Activated CD8-positive, alpha-beta memory T cell treated with anti-CD3 and anti-CD28 coated beads, Interleukin-2, amount 10 ng/mL, durations not matched to agents 7 days and 5 days (primary cell): Measurements from ENCODE around the gene FN1. TPM values are rescaled to one million over a fixed set of nuclear protein-coding genes. Genes with fewer than 3 reads are reported as not detected.

Experiments used
- ATAC-seq: fragments of 150-1000 bp; cut with Tn5 transposase; one replicate; pipeline ENCODE4 v1.10.0; 2021; ENCODE audit warnings: moderate library complexity
- CTCF ChIA-PET: fragments of 350-600 bp; sonication (Branson Sonifier 250); formaldehyde crosslinking; loops from one replicate; lab custom pipeline; 2021; ENCODE audit warnings: antibody characterized with exemption; lab: Charles Lee
- DNase-seq: peaks from one replicate; pipeline ENCODE4 v3.0.0-alpha.2; 2020
- H3K27ac Mint-ChIP-seq: one replicate; pipeline ENCODE4 v1.8.0; 2021; ENCODE audit warnings: mild to moderate bottlenecking, mixed read lengths
- H3K27me3 Mint-ChIP-seq: one replicate; pipeline ENCODE4 v1.8.0; 2021; ENCODE audit warnings: mixed read lengths
- H3K36me3 Mint-ChIP-seq: one replicate; pipeline ENCODE4 v1.8.0; 2021; ENCODE audit warnings: mild to moderate bottlenecking, mixed read lengths
- H3K4me1 Mint-ChIP-seq: one replicate; pipeline ENCODE4 v1.8.0; 2021; ENCODE audit warnings: mixed read lengths
- H3K4me3 Mint-ChIP-seq: one replicate; pipeline ENCODE4 v1.8.0; 2021; ENCODE audit warnings: mild to moderate bottlenecking, moderate library complexity, mixed read lengths
- H3K9me3 Mint-ChIP-seq: one replicate; pipeline ENCODE4 v1.8.0; 2022; ENCODE audit warnings: low read depth, mixed read lengths
- total RNA-seq, 2 experiments: library from RNA; stranded (reverse); gene quantifications; one replicate each; pipeline ENCODE4 v1.2.3, GENCODE V29; 2021

FN1 gene
- total RNA-seq, 2 experiments from 2014 or later: 0.70 to 2.5 TPM

DNA sequence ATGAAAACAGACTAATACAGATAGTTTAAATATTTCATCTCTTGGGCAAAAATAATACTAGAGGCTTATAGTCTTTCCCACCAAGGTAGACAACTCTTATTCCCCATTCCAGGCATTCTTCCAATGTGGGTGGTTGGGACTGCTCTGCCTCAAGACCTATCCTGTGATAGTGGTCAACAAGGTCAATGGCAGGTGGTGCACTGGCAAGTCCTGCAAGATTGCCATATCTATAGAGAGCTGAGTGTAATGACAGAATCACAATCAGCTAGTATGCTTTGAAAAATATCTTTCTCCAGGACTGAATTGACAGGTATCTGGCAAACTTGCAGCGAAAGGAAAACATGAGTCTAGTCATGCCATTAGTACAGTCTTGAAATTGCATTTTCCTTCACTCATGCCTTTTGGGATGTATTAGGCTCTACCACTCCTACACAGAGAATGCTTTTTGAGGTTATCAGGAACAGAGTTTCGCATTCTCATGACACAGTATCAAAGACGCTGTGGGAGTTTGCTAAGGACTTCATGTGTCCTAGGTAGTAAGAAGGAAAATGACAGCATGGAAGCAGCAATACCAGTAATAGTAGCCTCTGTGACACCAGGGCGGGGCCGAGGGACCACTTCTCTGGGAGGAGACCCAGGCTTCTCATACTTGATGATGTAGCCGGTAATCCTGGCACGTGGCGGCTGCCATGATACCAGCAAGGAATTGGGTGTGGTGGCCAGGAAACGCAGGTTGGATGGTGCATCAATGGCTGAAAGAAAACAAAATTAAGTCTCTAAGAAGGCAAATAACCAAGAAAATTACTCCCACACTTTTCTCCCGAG, 61.0 kb downstream of the FN1 start:
- no peaks in the 10 kb centered on the region for H3K4me1 Mint-ChIP-seq
- DNase-seq (no peak), ATAC-seq (no peak)
- no peaks in the 10 kb centered on the region for H3K27me3 Mint-ChIP-seq
- no peak overlapping the region for H3K27ac Mint-ChIP-seq
- H3K9me3 Mint-ChIP-seq: no peaks in the 10 kb centered on the region
- H3K36me3 Mint-ChIP-seq: peaks cover 14% of the 10 kb centered on the region
- H3K4me3 Mint-ChIP-seq: no peak overlapping the region
- CTCF ChIA-PET: no interaction called here

DNA sequence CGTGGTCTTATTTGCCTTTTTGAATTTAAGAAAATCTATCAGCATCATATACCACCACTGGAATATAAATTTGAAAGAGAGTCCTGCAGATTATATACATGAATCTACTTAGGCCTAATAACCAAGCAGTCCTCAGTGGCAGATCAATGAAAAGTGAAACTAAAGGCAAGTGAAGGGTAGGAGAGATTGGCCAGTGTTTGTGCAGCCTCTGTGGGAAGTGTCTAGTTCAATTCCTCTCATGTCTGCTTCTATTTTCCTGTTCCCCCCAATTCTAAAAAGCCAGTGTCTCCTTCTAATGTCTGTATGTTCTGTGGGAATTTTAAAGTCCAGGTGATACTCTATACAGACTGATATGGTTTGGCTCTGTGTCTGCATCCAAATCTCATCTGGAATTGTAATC, 61.9 kb downstream of the FN1 start:
- CTCF ChIA-PET: no interaction called here
- DNase-seq (no peak), ATAC-seq (no peak)
- Mint-ChIP-seq H3K9me3 (no peaks in the 10 kb centered on the region), H3K4me1 (no peaks in the 10 kb centered on the region), H3K27ac (no peak overlapping the region), H3K36me3 (peaks cover 14% of the 10 kb centered on the region), H3K27me3 (no peaks in the 10 kb centered on the region), H3K4me3 (no peak overlapping the region)

DNA sequence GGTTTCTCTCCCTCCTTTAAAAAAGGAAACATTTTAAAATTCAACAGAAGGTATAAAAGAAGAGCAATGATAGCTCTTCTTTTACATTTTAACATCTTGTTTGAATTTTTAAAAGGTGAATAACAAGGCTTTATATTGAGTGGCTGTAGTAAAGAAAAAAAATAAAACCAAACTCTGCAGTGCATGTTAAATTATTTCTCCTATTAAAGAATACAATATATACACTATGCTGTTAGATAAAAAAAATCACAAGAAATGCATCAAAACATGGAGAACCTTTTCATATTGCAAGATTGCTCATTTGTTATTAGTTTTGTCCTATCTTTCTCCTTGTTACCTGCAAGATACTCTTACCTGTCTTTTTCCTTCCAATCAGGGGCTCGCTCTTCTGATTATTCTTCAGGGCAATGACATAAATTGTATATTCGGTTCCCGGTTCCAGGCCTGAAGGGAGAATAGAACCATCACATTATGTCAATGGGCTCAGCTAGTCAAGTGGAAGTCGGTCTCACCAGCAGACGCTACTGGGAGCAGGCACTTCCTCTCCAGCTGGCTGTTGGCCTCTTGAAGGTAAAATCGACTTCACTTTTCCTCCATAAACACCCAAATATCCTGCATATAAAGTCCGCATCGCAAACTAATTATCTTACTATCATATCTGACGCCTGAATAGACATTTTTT, 62.8 kb downstream of the FN1 start:
- DNase-seq (no peak), ATAC-seq (no peak)
- Mint-ChIP-seq H3K36me3 (peaks cover 14% of the 10 kb centered on the region), H3K9me3 (no peaks in the 10 kb centered on the region), H3K27me3 (no peaks in the 10 kb centered on the region), H3K4me3 (no peak overlapping the region), H3K4me1 (no peaks in the 10 kb centered on the region), H3K27ac (no peak overlapping the region)
- CTCF ChIA-PET: no interaction called here

DNA sequence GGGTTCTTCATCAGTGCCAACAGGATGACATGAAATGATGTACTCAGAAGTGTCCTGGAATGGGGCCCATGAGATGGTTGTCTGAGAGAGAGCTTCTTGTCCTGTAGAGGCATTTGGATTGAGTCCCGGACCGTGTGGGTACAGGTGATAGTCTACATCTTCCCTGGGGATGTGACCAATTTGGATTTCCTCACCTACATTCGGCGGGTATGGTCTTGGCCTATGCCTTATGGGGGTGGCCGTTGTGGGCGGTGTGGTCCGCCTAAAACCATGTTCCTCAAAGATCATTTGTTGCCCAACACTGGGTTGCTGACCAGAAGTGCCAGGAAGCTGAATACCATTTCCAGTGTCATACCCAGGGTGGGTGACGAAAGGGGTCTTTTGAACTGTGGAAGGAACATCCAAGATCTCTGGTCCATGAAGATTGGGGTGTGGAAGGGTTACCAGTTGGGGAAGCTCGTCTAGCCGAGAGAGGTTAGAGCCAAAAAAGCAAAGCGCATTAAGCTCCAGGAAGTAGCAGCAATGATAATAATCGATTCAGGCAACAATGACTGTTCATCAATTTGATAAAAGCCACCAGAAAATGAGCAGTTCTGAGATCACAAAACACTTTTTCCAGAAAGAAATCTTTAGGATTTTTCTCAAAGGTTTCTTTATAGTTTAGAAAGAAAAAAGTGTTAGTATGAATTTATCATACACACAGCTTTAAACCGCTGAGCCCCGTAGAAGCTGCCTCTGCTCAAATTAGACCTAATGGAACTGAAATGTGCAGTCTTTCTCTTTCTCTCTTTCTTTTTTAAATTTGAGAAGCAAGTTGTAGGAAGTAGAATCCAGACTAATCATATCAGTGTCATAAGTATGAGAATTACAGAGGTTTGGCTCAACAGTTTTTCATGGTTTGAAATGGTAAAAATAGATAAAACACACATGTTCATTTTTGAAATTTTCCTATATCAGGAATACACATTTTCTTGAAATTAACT, 63.7 kb downstream of the FN1 start:
- H3K4me3 Mint-ChIP-seq: no peak overlapping the region

DNA sequence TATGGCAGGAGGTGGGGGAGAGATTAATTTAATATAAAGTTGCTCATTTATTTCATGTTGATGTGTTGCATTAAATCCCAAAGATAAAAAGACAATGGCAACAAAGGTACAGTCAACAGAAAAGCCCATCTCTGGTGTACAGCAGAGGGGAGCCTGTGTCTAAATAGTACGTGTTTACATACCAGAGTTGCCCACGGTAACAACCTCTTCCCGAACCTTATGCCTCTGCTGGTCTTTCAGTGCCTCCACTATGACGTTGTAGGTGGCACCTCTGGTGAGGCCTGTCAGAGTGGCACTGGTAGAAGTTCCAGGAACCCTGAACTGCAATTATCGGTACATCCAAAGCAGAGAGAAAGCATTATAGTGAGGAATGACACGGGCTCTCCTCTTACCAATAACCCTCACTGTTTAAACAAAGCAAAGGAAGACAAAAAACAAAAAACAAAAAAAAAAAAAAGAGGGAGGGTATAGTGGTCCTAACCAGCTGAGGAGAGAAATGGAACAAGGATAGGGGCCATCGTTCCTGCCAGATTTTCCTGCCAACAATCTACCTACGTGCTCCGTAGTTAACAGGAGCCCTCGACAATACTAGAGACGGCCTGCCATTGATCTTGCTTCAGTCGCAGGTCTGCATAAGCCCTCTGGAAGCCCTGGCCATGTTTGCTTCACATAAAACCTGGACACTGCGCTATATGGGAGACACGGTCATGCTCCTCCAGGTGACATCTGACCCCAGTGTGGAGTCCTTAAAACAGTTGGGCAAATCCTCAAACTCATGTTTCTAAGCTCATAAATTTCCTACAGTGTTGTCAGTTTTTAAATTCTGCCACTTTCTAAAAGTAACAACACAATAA, 65.5 kb downstream of the FN1 start:
- Mint-ChIP-seq H3K36me3 (peaks cover 16% of the 10 kb centered on the region), H3K9me3 (no peaks in the 10 kb centered on the region), H3K27ac (no peak overlapping the region), H3K4me3 (no peak overlapping the region), H3K4me1 (no peaks in the 10 kb centered on the region), H3K27me3 (no peaks in the 10 kb centered on the region)
- ATAC-seq (no peak), DNase-seq (no peak)
- CTCF ChIA-PET: no interaction called here

More for the DNA sequence above, 63.7 kb downstream of the FN1 start:
- H3K27ac Mint-ChIP-seq: no peak overlapping the region
- DNase-seq (no peak), ATAC-seq (no peak)
- H3K27me3 Mint-ChIP-seq: no peaks in the 10 kb centered on the region
- peaks cover 16% of the 10 kb centered on the region for H3K36me3 Mint-ChIP-seq
- CTCF ChIA-PET: no interaction called here
- no peaks in the 10 kb centered on the region for H3K4me1 Mint-ChIP-seq
- no peaks in the 10 kb centered on the region for H3K9me3 Mint-ChIP-seq

DNA sequence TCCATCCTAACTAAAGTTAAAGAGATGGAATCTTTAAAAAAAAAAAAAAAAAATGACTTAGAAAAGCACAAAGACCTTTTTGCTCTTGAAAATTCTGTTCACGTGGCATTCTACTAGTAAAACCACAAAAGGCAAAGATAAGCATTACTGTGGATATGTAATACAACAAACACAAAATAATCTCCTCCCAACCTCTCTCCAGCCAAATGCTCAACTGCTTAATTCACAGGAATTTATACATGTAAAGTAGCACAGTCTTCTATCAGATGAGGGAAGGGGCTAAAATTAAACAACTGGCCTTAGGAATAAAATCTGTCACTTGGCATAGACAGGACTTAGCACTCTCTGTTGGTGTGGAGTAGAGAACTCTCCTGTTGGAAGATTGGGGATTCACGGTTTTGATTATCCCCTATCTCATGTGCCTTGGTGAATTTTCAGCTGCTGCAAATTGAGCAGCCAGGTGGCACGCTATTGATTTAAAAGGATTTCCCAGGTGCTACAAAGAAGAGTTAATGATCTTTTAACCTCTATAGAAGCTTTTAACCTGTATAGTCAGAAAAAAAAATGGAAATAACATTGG, 66.6 kb downstream of the FN1 start:
- Mint-ChIP-seq H3K36me3 (peaks cover 12% of the 10 kb centered on the region), H3K27ac (no peak overlapping the region), H3K4me1 (no peaks in the 10 kb centered on the region), H3K27me3 (no peaks in the 10 kb centered on the region), H3K4me3 (no peak overlapping the region), H3K9me3 (no peaks in the 10 kb centered on the region)
- CTCF ChIA-PET: no interaction called here
- DNase-seq (no peak), ATAC-seq (no peak)

DNA sequence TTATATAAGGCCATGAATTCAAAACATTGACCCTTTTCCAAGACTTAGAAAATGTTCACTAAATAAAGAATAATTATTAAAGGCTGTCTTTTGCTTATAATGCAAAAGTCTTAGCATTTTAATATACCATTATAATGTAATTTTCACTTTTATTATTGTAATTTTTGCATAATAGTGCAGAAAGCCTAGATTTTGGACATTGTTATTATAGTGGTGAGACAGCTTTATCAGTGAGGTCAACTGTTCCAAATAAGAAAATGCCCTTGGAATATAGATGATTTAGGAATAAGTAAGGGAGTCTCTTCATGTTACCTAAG, 67.4 kb downstream of the FN1 start:
- no peaks in the 10 kb centered on the region for H3K9me3 Mint-ChIP-seq
- no peak for ATAC-seq
- no peak overlapping the region for H3K4me3 Mint-ChIP-seq
- H3K36me3 Mint-ChIP-seq: peaks cover 11% of the 10 kb centered on the region
- CTCF ChIA-PET: interaction anchor here (0.6 kb wide), 1 partner anchor 545 kb away, joined by 3 read pairs; no protein-coding TSS in a partner anchor
- H3K27me3 Mint-ChIP-seq: no peaks in the 10 kb centered on the region
- no peaks in the 10 kb centered on the region for H3K4me1 Mint-ChIP-seq
- no peak overlapping the region for H3K27ac Mint-ChIP-seq
- no peak for DNase-seq

DNA sequence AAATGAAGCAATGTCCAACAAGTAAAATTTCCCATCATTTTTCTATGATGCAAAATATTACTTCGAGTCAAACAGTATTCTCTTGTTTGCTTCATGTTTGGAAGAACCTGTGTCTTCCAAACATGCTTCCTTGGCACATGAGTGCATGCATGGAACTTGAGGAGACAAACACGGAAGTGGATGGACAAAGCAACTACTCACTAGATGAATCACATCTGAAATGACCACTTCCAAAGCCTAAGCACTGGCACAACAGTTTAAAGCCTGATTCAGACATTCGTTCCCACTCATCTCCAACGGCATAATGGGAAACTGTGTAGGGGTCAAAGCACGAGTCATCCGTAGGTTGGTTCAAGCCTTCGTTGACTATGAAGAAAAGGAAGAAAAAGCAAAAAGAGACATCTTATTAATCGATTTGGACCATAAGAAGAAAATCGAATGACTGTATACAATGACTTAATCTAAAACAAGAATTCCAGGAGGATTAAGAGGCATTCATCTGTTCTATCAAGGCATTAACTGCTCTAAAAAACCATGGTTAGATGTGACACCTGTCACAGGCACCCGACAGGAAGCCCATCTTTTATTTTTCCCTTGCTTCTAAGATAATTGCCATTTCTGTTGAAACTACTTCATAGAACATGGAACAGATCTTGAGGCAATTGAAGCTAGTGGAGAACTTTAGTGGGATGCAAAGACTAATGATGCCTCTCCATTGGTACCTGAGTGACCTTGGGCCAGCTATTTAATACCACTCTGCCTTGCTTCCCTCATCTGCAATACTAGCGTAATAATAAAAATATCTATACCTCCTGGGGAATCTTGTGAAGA, 68.0 kb downstream of the FN1 start:
- no peak for ATAC-seq
- Mint-ChIP-seq H3K27ac (no peak overlapping the region), H3K4me3 (no peak overlapping the region), H3K9me3 (no peaks in the 10 kb centered on the region), H3K27me3 (no peaks in the 10 kb centered on the region), H3K36me3 (peaks cover 16% of the 10 kb centered on the region), H3K4me1 (no peaks in the 10 kb centered on the region)
- CTCF ChIA-PET: interaction anchor here (0.6 kb wide), 1 partner anchor 546 kb away, joined by 3 read pairs; no protein-coding TSS in a partner anchor
- no peak for DNase-seq

DNA sequence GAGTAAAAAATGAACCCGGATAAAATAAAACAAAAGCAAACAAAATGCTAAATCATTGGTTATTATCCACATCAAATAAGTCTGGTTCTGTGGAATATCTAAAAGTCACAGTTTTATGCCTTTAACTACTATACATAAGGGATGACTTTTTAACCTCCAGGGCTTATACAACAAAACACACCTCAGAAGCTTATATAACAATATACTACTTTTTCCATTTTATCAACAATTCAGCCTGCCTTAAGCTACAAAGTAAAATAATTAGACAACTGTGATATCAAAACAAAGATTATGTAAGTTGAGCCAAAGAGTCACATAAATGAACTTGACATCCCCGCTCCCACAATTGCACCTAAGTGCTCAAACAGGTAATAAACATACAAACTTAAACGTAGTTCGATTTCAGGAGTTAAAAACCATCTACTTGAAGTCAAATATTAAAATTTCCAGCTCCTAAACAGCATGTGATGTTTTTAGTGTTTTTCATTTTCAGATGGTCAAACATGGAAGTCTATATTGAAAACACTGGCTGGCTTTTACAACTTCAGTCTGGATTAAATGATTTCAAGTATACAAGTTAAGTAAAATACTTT, 69.3 kb downstream of the FN1 start:
- no peak overlapping the region for H3K4me3 Mint-ChIP-seq
- CTCF ChIA-PET: interaction anchor here (1.1 kb wide), 1 partner anchor 565 kb away, joined by 3 read pairs; no protein-coding TSS in a partner anchor

DNA sequence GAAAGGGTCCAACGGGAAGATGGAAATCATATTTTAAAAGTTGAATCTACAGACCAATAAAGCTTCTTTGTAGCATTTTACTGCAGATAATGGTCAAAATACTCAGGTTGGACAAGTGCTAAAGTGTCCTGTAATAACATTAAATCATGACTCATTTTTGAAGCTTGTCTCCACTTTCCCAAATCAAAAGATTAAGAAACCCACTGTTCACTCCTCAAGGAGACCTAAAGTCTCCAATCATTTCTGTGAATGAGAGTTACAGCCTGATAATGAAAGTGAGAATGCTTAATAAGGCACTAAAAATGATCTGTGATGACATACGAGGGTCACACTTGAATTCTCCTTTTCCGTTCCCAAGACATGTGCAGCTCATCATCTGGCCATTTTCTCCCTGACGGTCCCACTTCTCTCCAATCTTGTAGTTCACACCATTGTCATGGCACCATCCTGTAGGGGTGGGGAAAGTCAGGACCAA, 70.6 kb downstream of the FN1 start:
- peaks cover 23% of the 10 kb centered on the region for H3K36me3 Mint-ChIP-seq
- CTCF ChIA-PET: no interaction called here
- no peak for ATAC-seq
- H3K27me3 Mint-ChIP-seq: no peaks in the 10 kb centered on the region
- H3K27ac Mint-ChIP-seq: no peak overlapping the region
- no peak for DNase-seq
- H3K4me3 Mint-ChIP-seq: no peak overlapping the region
- no peaks in the 10 kb centered on the region for H3K9me3 Mint-ChIP-seq
- no peaks in the 10 kb centered on the region for H3K4me1 Mint-ChIP-seq

More for the DNA sequence above, 69.3 kb downstream of the FN1 start:
- Mint-ChIP-seq H3K4me1 (no peaks in the 10 kb centered on the region), H3K36me3 (peaks cover 21% of the 10 kb centered on the region), H3K27me3 (no peaks in the 10 kb centered on the region), H3K9me3 (no peaks in the 10 kb centered on the region), H3K27ac (no peak overlapping the region)
- ATAC-seq (no peak), DNase-seq (no peak)
